Activated naive CD4-positive, alpha-beta T cell treated with anti-CD3 and anti-CD28 coated beads, Interleukin-2, amount 50 U/mL, for 72 hours (primary cell): Measurements from ENCODE around the gene ANXA3. TPM values are rescaled to one million over a fixed set of nuclear protein-coding genes. Genes with fewer than 3 reads are reported as not detected.
"Not testable (repeated sequence)": the region's sequence is repeated elsewhere in the genome, so short reads cannot be mapped to it uniquely, and the experiment has no call there.

Source experiments
- ATAC-seq, 2 donors: fragments of 150-1000 bp; cut with Tn5 transposase; 2 replicates each; pipeline ENCODE4 v1.10.0; 2021; ENCODE audit warnings: mild to moderate bottlenecking in 2 of 2, moderate library complexity in 2 of 2
- DNase-seq, 2 donors: peaks; one replicate each; pipeline ENCODE4 v3.0.0; 2021 to 2022; ENCODE audit warnings: low spot score in 2 of 2
- H3K27ac Mint-ChIP-seq, 2 donors: one replicate each; pipeline ENCODE4 v1.8.0; 2022; ENCODE audit warnings: mild to moderate bottlenecking in 2 of 2, mixed read lengths in 2 of 2
- H3K36me3 Mint-ChIP-seq, 2 donors: one replicate each; pipeline ENCODE4 v1.8.0; 2022; ENCODE audit warnings: mixed read lengths in 2 of 2
- H3K9me3 Mint-ChIP-seq, 2 donors: one replicate each; pipeline ENCODE4 v1.8.0; 2022; ENCODE audit warnings: mixed read lengths in 2 of 2
- total RNA-seq, 2 donors: library from RNA; stranded (reverse); gene quantifications; one replicate each; pipeline ENCODE4 v1.2.3, GENCODE V29; 2022

Gene ANXA3
- total RNA-seq, 2 donors from 2014 or later: 6.9 TPM; not detected in 1

- ATAC-seq: no peak
- Mint-ChIP-seq H3K36me3 (no peaks in the 10 kb centered on the region), H3K9me3 (no peaks in the 10 kb centered on the region), H3K27ac (no peak overlapping the region)
- no peak for DNase-seq
Observed at GRCh38 chr4:78529569-78530209, 21.9 kb upstream of the ANXA3 start.

GRCh38 chr4:78532046-78532445 is 19.5 kb upstream of the ANXA3 start:
- H3K9me3 Mint-ChIP-seq: no peaks in the 10 kb centered on the region
- no peak for ATAC-seq
- no peaks in the 10 kb centered on the region for H3K36me3 Mint-ChIP-seq
- no peak overlapping the region for H3K27ac Mint-ChIP-seq
- DNase-seq: no peak

GRCh38 chr4:78533854-78534253 is 17.7 kb upstream of the ANXA3 start:
- DNase-seq (no peak), ATAC-seq (no peak)
- no peak overlapping the region for H3K27ac Mint-ChIP-seq
- H3K9me3 Mint-ChIP-seq: no peaks in the 10 kb centered on the region
- H3K36me3 Mint-ChIP-seq: no peaks in the 10 kb centered on the region

GRCh38 chr4:78534286-78534955 is 17.1 kb upstream of the ANXA3 start:
- H3K27ac Mint-ChIP-seq: no peak overlapping the region
- H3K36me3 Mint-ChIP-seq: no peaks in the 10 kb centered on the region
- H3K9me3 Mint-ChIP-seq: no peaks in the 10 kb centered on the region
- DNase-seq (no peak), ATAC-seq (no peak)

GRCh38 chr4:78542373-78542772 is 9.2 kb upstream of the ANXA3 start:
- DNase-seq (no peak), ATAC-seq (no peak)
- no peak overlapping the region for H3K27ac Mint-ChIP-seq
- H3K9me3 Mint-ChIP-seq: no peaks in the 10 kb centered on the region
- H3K36me3 Mint-ChIP-seq: no peaks in the 10 kb centered on the region

GRCh38 chr4:78543424-78544125 is 8.0 kb upstream of the ANXA3 start:
- Mint-ChIP-seq H3K9me3 (no peaks in the 10 kb centered on the region), H3K27ac (no peak overlapping the region), H3K36me3 (no peaks in the 10 kb centered on the region)
- DNase-seq (no peak), ATAC-seq (peak; percentile 18 to 93)

GRCh38 chr4:78544678-78545077 is 6.9 kb upstream of the ANXA3 start:
- DNase-seq: no peak
- Mint-ChIP-seq H3K27ac (no peak overlapping the region), H3K36me3 (no peaks in the 10 kb centered on the region), H3K9me3 (no peaks in the 10 kb centered on the region)
- no peak for ATAC-seq

- DNase-seq (no peak), ATAC-seq (no peak)
- H3K9me3 Mint-ChIP-seq: no peaks in the 10 kb centered on the region
- H3K36me3 Mint-ChIP-seq: no peaks in the 10 kb centered on the region
- H3K27ac Mint-ChIP-seq: no peak overlapping the region
Observed at GRCh38 chr4:78545275-78546246, 6.0 kb upstream of the ANXA3 start.

- not testable (repeated sequence) for H3K36me3 Mint-ChIP-seq, ATAC-seq, H3K27ac Mint-ChIP-seq
Observed at GRCh38 chr4:78547899-78548298, 3.7 kb upstream of the ANXA3 start.

GRCh38 chr4:78548889-78549288 is 2.7 kb upstream of the ANXA3 start:
- not testable (repeated sequence) for DNase-seq, H3K36me3 Mint-ChIP-seq, H3K9me3 Mint-ChIP-seq, H3K27ac Mint-ChIP-seq, ATAC-seq

More at GRCh38 chr4:78547899-78548298, 3.7 kb upstream of the ANXA3 start:
- not testable (repeated sequence) for H3K9me3 Mint-ChIP-seq, DNase-seq

- no peaks in the 10 kb centered on the region for H3K9me3 Mint-ChIP-seq
- peak overlapping the region in 1 of 2 donors; percentile 9 for H3K27ac Mint-ChIP-seq
- peaks cover 7 to 9% of the 10 kb centered on the region in 2 donors for H3K36me3 Mint-ChIP-seq
- DNase-seq (no peak), ATAC-seq (peak; percentile 51 to 65)
Observed at GRCh38 chr4:78552389-78553042, 946 bp downstream of the ANXA3 start.

GRCh38 chr4:78553043-78553396 is 1.4 kb downstream of the ANXA3 start:
- no peak for DNase-seq
- no peaks in the 10 kb centered on the region for H3K9me3 Mint-ChIP-seq
- no peak for ATAC-seq
- H3K27ac Mint-ChIP-seq: no peak overlapping the region
- H3K36me3 Mint-ChIP-seq: peaks cover 7 to 9% of the 10 kb centered on the region in 2 donors

- ATAC-seq (no peak), DNase-seq (no peak)
- Mint-ChIP-seq H3K36me3 (peaks cover 7 to 9% of the 10 kb centered on the region in 2 donors), H3K9me3 (no peaks in the 10 kb centered on the region), H3K27ac (no peak overlapping the region)
Observed at GRCh38 chr4:78553529-78554060, 2.0 kb downstream of the ANXA3 start.

- DNase-seq: no peak
- ATAC-seq: no peak
- Mint-ChIP-seq H3K36me3 (peaks cover 0 to 7% of the 10 kb centered on the region in 2 donors), H3K27ac (no peak overlapping the region), H3K9me3 (no peaks in the 10 kb centered on the region)
Observed at GRCh38 chr4:78556665-78557064, 5.1 kb downstream of the ANXA3 start.

- DNase-seq (no peak), ATAC-seq (no peak)
- peaks cover 0 to 1% of the 10 kb centered on the region in 2 donors for H3K36me3 Mint-ChIP-seq
- H3K27ac Mint-ChIP-seq: no peak overlapping the region
- no peaks in the 10 kb centered on the region for H3K9me3 Mint-ChIP-seq
Observed at GRCh38 chr4:78557841-78558240, 6.3 kb downstream of the ANXA3 start.

- no peaks in the 10 kb centered on the region for H3K9me3 Mint-ChIP-seq
- ATAC-seq (no peak), DNase-seq (no peak)
- H3K36me3 Mint-ChIP-seq: no peaks in the 10 kb centered on the region
- H3K27ac Mint-ChIP-seq: no peak overlapping the region
Observed at GRCh38 chr4:78558410-78558809, 6.8 kb downstream of the ANXA3 start.
